Measurements from ENCODE around the gene IGFBP7.

DNA sequence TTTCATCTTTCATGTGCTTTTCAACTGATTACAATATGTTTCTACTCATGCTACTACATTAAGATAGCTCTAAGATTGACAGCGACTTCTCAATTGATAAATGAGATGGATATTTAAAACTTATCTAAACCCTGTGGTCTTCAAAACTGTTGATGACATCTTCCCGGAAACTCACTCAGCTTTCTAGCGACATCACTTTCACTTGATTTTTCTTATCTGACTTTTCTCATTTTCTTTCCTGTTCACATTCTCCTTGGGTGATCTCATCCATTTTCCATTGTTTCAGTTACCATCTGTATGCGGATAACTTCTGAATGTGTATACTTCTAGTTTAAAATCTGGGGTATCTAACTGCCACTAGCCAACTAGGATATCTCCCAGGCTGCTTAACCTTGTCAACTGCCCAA, 128.4 kb downstream of the IGFBP7 start:
- TF ChIP-seq, protein P1, sequence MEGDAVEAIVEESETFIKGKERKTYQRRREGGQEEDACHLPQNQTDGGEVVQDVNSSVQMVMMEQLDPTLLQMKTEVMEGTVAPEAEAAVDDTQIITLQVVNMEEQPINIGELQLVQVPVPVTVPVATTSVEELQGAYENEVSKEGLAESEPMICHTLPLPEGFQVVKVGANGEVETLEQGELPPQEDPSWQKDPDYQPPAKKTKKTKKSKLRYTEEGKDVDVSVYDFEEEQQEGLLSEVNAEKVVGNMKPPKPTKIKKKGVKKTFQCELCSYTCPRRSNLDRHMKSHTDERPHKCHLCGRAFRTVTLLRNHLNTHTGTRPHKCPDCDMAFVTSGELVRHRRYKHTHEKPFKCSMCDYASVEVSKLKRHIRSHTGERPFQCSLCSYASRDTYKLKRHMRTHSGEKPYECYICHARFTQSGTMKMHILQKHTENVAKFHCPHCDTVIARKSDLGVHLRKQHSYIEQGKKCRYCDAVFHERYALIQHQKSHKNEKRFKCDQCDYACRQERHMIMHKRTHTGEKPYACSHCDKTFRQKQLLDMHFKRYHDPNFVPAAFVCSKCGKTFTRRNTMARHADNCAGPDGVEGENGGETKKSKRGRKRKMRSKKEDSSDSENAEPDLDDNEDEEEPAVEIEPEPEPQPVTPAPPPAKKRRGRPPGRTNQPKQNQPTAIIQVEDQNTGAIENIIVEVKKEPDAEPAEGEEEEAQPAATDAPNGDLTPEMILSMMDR (IDR thresholded peaks at IDR 0.05) = no peak
- no peak for TF ChIP-seq POLR2A (IDR thresholded peaks at IDR 0.05)

Measured in uterus (tissue), 2 donors.